GM18951 (cell line): ENCODE measurements around the gene KLK5.

ENCODE experiments used
- POLR2A ChIP-seq: IDR thresholded peaks from 4 replicates; pipeline ENCODE4 v1.6.1; 2011; ENCODE audit warnings: mild to moderate bottlenecking; ENCODE audit not compliant: insufficient read length, insufficient read depth; ENCODE audit errors: extremely low read depth
- in situ Hi-C: fragments of 300-500 bp; cut with MboI; formaldehyde crosslinking; loops from one replicate; pipeline ENCODE4 v1.12.0; 2022; ENCODE audit warnings: low sequenced_read_pairs, mixed read lengths, inconsistent platforms; ENCODE audit not compliant: unreplicated experiment

KLK5 gene

GRCh38 chr19:50926144-50926543 is 26.7 kb downstream of the KLK5 start:
- TF ChIP-seq POLR2A: no peak
- in situ Hi-C loops: loop anchor here (10.0 kb wide), 1 partner anchor 131 kb away; the partner anchor contains the start of gene ACP4

- in situ Hi-C loops: loop anchor here (10.0 kb wide), 1 partner anchor 131 kb away; the partner anchor contains the start of gene ACP4
- no peak for TF ChIP-seq POLR2A
Measured at GRCh38 chr19:50925734-50926133, 27.1 kb downstream of the KLK5 start.

- in situ Hi-C loops: loop anchor here (10.0 kb wide), 1 partner anchor 130 kb away; the partner anchor contains the start of gene ACP4
- no peak for TF ChIP-seq POLR2A
Measured at GRCh38 chr19:50924586-50924985, 28.3 kb downstream of the KLK5 start.

- in situ Hi-C loops: loop anchor here (10.0 kb wide), 1 partner anchor 128 kb away; the partner anchor contains the start of gene ACP4
- TF ChIP-seq POLR2A: no peak
Measured at GRCh38 chr19:50922317-50922853, 30.5 kb downstream of the KLK5 start.

GRCh38 chr19:50921426-50922316 is 31.2 kb downstream of the KLK5 start:
- in situ Hi-C loops: loop anchor here (10.0 kb wide), 1 partner anchor 127 kb away; the partner anchor contains the start of gene ACP4
- no peak for TF ChIP-seq POLR2A

- in situ Hi-C loops: no loop called here
- TF ChIP-seq POLR2A: no peak
Measured at GRCh38 chr19:50916069-50916468, 36.8 kb downstream of the KLK5 start.

GRCh38 chr19:50912727-50913716 is 39.8 kb downstream of the KLK5 start:
- in situ Hi-C loops: no loop called here
- no peak for TF ChIP-seq POLR2A

- TF ChIP-seq POLR2A: no peak
- in situ Hi-C loops: no loop called here
Measured at GRCh38 chr19:50912102-50912599, 40.7 kb downstream of the KLK5 start.

- TF ChIP-seq POLR2A: no peak
- in situ Hi-C loops: no loop called here
Measured at GRCh38 chr19:50911206-50912101, 41.4 kb downstream of the KLK5 start, which contains the start of gene KLK4. TSS of gene KLK4 (minus strand) at chr19:50911395. CDS start at chr19:50910738, 657 bp downstream.

GRCh38 chr19:50910722-50911121 is 42.1 kb downstream of the KLK5 start:
- in situ Hi-C loops: no loop called here
- no peak for TF ChIP-seq POLR2A

- no peak for TF ChIP-seq POLR2A
- in situ Hi-C loops: no loop called here
Measured at GRCh38 chr19:50909240-50910070, 43.4 kb downstream of the KLK5 start.
